ENCODE data around the gene EPS15. TPM values are rescaled to one million over a fixed set of nuclear protein-coding genes. Genes with fewer than 3 reads are reported as not detected.
A peak's percentile ranks its signal among the peaks of the same experiment; 100 is the strongest.

Gene EPS15
- polyA plus RNA-seq, 1 of the 3 experiments (the other 2 are of a cell fraction), result 17.0 TPM

- TF ChIP-seq, protein P1, sequence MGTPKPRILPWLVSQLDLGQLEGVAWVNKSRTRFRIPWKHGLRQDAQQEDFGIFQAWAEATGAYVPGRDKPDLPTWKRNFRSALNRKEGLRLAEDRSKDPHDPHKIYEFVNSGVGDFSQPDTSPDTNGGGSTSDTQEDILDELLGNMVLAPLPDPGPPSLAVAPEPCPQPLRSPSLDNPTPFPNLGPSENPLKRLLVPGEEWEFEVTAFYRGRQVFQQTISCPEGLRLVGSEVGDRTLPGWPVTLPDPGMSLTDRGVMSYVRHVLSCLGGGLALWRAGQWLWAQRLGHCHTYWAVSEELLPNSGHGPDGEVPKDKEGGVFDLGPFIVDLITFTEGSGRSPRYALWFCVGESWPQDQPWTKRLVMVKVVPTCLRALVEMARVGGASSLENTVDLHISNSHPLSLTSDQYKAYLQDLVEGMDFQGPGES (IDR thresholded peaks at IDR 0.05; ENCODE audit: low read depth, low read length), result no peak
- TF ChIP-seq EP300 (IDR thresholded peaks at IDR 0.05; ENCODE audit: borderline replicate concordance in 1 of 2, low read depth in 1 of 2, low read length in 1 of 2), result peak; percentile 79 to 98
- TF ChIP-seq, protein P2, sequence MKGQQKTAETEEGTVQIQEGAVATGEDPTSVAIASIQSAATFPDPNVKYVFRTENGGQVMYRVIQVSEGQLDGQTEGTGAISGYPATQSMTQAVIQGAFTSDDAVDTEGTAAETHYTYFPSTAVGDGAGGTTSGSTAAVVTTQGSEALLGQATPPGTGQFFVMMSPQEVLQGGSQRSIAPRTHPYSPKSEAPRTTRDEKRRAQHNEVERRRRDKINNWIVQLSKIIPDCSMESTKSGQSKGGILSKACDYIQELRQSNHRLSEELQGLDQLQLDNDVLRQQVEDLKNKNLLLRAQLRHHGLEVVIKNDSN (IDR thresholded peaks at IDR 0.05; ENCODE audit: borderline replicate concordance, low read depth), result no peak; the same call in 1 of the 2 replicates
- TF ChIP-seq GABPA (IDR thresholded peaks at IDR 0.05; ENCODE audit: low read depth), result no peak; the same call in 1 of the 2 replicates
- peak; percentile 96 for TF ChIP-seq TEAD4 (IDR thresholded peaks at IDR 0.05; ENCODE audit: borderline replicate concordance, insufficient read depth)
- TF ChIP-seq PBX3 (IDR thresholded peaks at IDR 0.05), result peak; percentile 99
- peak; percentile 98 for TF ChIP-seq JUND (IDR thresholded peaks at IDR 0.05)
- no peak for TF ChIP-seq CHD2 (IDR thresholded peaks at IDR 0.05; ENCODE audit: low read length, partially characterized antibody)
- TF ChIP-seq, protein P3, sequence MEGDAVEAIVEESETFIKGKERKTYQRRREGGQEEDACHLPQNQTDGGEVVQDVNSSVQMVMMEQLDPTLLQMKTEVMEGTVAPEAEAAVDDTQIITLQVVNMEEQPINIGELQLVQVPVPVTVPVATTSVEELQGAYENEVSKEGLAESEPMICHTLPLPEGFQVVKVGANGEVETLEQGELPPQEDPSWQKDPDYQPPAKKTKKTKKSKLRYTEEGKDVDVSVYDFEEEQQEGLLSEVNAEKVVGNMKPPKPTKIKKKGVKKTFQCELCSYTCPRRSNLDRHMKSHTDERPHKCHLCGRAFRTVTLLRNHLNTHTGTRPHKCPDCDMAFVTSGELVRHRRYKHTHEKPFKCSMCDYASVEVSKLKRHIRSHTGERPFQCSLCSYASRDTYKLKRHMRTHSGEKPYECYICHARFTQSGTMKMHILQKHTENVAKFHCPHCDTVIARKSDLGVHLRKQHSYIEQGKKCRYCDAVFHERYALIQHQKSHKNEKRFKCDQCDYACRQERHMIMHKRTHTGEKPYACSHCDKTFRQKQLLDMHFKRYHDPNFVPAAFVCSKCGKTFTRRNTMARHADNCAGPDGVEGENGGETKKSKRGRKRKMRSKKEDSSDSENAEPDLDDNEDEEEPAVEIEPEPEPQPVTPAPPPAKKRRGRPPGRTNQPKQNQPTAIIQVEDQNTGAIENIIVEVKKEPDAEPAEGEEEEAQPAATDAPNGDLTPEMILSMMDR (IDR thresholded peaks at IDR 0.05), result no peak
- peak; percentile 97 for TF ChIP-seq POLR2AphosphoS5 (IDR thresholded peaks at IDR 0.05; ENCODE audit: low read depth, low read length)
- TF ChIP-seq EZH2phosphoT487 (IDR thresholded peaks at IDR 0.05; ENCODE audit: borderline replicate concordance, low read depth), result no peak
Measured at GRCh38 chr1:51567653-51568052, 48.6 kb upstream of the EPS15 start (continued).

DNA sequence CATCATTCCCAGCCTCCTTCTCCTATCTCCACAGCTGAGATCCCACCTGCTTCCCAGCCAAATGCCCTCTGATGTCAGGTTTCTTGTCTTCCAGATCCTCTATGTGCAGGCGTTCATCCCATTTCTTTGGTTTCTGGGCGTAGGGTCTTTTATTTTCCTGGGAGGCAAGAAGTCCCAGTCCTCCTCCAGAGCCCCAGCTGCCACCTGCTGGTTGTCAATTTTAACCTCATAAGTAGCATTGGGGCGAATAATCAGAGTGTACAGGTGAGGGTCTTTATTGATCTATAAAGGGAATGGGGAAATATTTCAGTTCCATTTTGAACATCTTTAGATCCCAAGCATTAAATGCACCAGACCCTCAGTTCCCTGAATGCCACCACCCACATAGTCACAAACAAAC is 47.2 kb upstream of the EPS15 start:
- no peak overlapping the region for H3K27ac ChIP-seq (ENCODE audit: low read depth in 2 of 2, low read length in 1 of 2)
- H4K20me1 ChIP-seq (ENCODE audit: insufficient read depth), result no peaks in the 10 kb centered on the region
- no peaks in the 10 kb centered on the region for H3K79me2 ChIP-seq (ENCODE audit: insufficient read depth)
- H3K4me1 ChIP-seq (ENCODE audit: control insufficient read depth in 1 of 2, insufficient read depth in 2 of 2, low read depth in 1 of 2, low read length in 1 of 2), result peaks cover 4 to 36% of the 10 kb centered on the region in 2 experiments; a peak in 3 of 4 replicates
- CTCF ChIA-PET, result no interaction called here
- H3F3A ChIP-seq (replicated peaks; ENCODE audit: insufficient read depth), result peaks cover 31% of the 10 kb centered on the region
- no peak overlapping the region for H3K4me2 ChIP-seq
- no peak overlapping the region for H3K4me3 ChIP-seq (ENCODE audit: low read depth in 2 of 2, low read length in 1 of 2)
- H3K9me2 ChIP-seq, result no peaks in the 10 kb centered on the region
- no peak overlapping the region for H3K9ac ChIP-seq
- WGBS (ENCODE audit: low lambda C conversion rate), result 90% methylated on average over 3 of the region's 3 CpGs
- DNase-seq, result no peak
- no peak overlapping the region for H2AFZ ChIP-seq (ENCODE audit: low read depth)
- POLR2A ChIA-PET, result no interaction called here
- H3K27me3 ChIP-seq (ENCODE audit: insufficient read depth), result no peaks in the 10 kb centered on the region
- H3K9me3 ChIP-seq, result no peaks in the 10 kb centered on the region
- H3K36me3 ChIP-seq (replicated peaks in 1 of 2; ENCODE audit: control insufficient read depth in 1 of 2, insufficient read depth in 2 of 2, low read length in 1 of 2), result no peaks in the 10 kb centered on the region
- TF ChIP-seq GATA2 (CRISPR knock-in tag; IDR thresholded peaks at IDR 0.05), result no peak
- TF ChIP-seq MEF2A (IDR thresholded peaks at IDR 0.05; ENCODE audit: borderline replicate concordance, low read depth), result no peak
- no peak for TF ChIP-seq MXI1 (IDR thresholded peaks at IDR 0.05; ENCODE audit: low read depth, low read length)
- TF ChIP-seq ELF1 (IDR thresholded peaks at IDR 0.05), result no peak
- TF ChIP-seq TAF1 (IDR thresholded peaks at IDR 0.05; ENCODE audit: borderline replicate concordance, low read depth, low read length), result no peak
- TF ChIP-seq, protein P3 (IDR thresholded peaks at IDR 0.05), result no peak
- TF ChIP-seq NRF1 (IDR thresholded peaks at IDR 0.05; ENCODE audit: low read depth, low read length), result no peak
- no peak for TF ChIP-seq NFIC (IDR thresholded peaks at IDR 0.05; ENCODE audit: borderline replicate concordance)
- no peak for TF ChIP-seq RFX5 (IDR thresholded peaks at IDR 0.05; ENCODE audit: low read length)
- no peak for TF ChIP-seq PBX3 (IDR thresholded peaks at IDR 0.05)
- no peak for TF ChIP-seq RXRA (IDR thresholded peaks at IDR 0.05; ENCODE audit: borderline replicate concordance, low read depth)
- TF ChIP-seq YY1 (IDR thresholded peaks at IDR 0.05; ENCODE audit: low read depth), result no peak
- no peak for TF ChIP-seq TCF12 (IDR thresholded peaks at IDR 0.05)
- TF ChIP-seq, protein P1 (IDR thresholded peaks at IDR 0.05; ENCODE audit: low read depth, low read length), result no peak
- no peak for TF ChIP-seq TEAD4 (IDR thresholded peaks at IDR 0.05; ENCODE audit: borderline replicate concordance, insufficient read depth)

Data from SK-N-SH (cell line).